ENCODE data around the gene RAI1.

Gene RAI1

GRCh38 chr17:17661834-17662385, 19.3 kb upstream of the RAI1 start:
- Histone ChIP-seq H3K27ac (no peak overlapping the region), H3K4me3 (no peak overlapping the region)

- Histone ChIP-seq H3K4me3 (no peak overlapping the region), H3K27ac (peak overlapping the region in 3 of 21 experiments; percentile 14 to 39 (median 16))
Measured at GRCh38 chr17:17663160-17664063, 17.8 kb upstream of the RAI1 start.

GRCh38 chr17:17664064-17664452, 17.2 kb upstream of the RAI1 start:
- Histone ChIP-seq H3K4me3 (no peak overlapping the region), H3K27ac (no peak overlapping the region)

GRCh38 chr17:17665255-17665654, 16.0 kb upstream of the RAI1 start:
- H3K4me3 ChIP-seq, result no peak overlapping the region
- no peak overlapping the region for H3K27ac ChIP-seq

- H3K27ac ChIP-seq, result no peak overlapping the region
Measured at GRCh38 chr17:17666111-17666714, 15.0 kb upstream of the RAI1 start.

GRCh38 chr17:17667231-17667630, 14.0 kb upstream of the RAI1 start:
- no peak overlapping the region for H3K27ac ChIP-seq
- H3K4me3 ChIP-seq, result no peak overlapping the region

More at GRCh38 chr17:17666111-17666714, 15.0 kb upstream of the RAI1 start:
- H3K4me3 ChIP-seq, result no peak overlapping the region

GRCh38 chr17:17667947-17668346, 13.3 kb upstream of the RAI1 start:
- H3K27ac ChIP-seq, result no peak overlapping the region
- H3K4me3 ChIP-seq, result no peak overlapping the region

- H3K27ac ChIP-seq, result no peak overlapping the region
- H3K4me3 ChIP-seq, result no peak overlapping the region
Measured at GRCh38 chr17:17668358-17668757, 12.9 kb upstream of the RAI1 start.

- Histone ChIP-seq H3K27ac (no peak overlapping the region), H3K4me3 (no peak overlapping the region)
Measured at GRCh38 chr17:17668775-17669579, 12.3 kb upstream of the RAI1 start.

- H3K27ac ChIP-seq, result no peak overlapping the region
Measured at GRCh38 chr17:17669580-17670235, 11.6 kb upstream of the RAI1 start.

GRCh38 chr17:17670701-17671305, 10.5 kb upstream of the RAI1 start:
- H3K27ac ChIP-seq, result no peak overlapping the region
- no peak overlapping the region for H3K4me3 ChIP-seq

More at GRCh38 chr17:17669580-17670235, 11.6 kb upstream of the RAI1 start:
- no peak overlapping the region for H3K4me3 ChIP-seq

GRCh38 chr17:17671369-17672129, 9.7 kb upstream of the RAI1 start:
- Histone ChIP-seq H3K27ac (no peak overlapping the region), H3K4me3 (no peak overlapping the region)

GRCh38 chr17:17672453-17673368, 8.5 kb upstream of the RAI1 start:
- Histone ChIP-seq H3K4me3 (no peak overlapping the region), H3K27ac (no peak overlapping the region)

GRCh38 chr17:17675416-17675815, 5.8 kb upstream of the RAI1 start:
- no peak overlapping the region for H3K27ac ChIP-seq

GRCh38 chr17:17675925-17676534, 5.2 kb upstream of the RAI1 start:
- no peak overlapping the region for H3K27ac ChIP-seq
- H3K4me3 ChIP-seq, result no peak overlapping the region

More at GRCh38 chr17:17675416-17675815, 5.8 kb upstream of the RAI1 start:
- H3K4me3 ChIP-seq, result no peak overlapping the region

- no peak overlapping the region for H3K4me3 ChIP-seq
- peak overlapping the region in 1 of 21 experiments; percentile 25 for H3K27ac ChIP-seq
Measured at GRCh38 chr17:17676752-17677151, 4.5 kb upstream of the RAI1 start.
